GM21360 (cell line): ENCODE results near the gene EPHX1.
"Not testable (repeated sequence)": the region's sequence is repeated elsewhere in the genome, so short reads cannot be mapped to it uniquely, and the experiment has no call there.

Experiments
- ATAC-seq: cut with Tn5 transposase; IDR thresholded peaks from one replicate; pipeline ENCODE4 v1.9.1; 2021; ENCODE audit warnings: mild to moderate bottlenecking, moderate library complexity; ENCODE audit not compliant: unreplicated experiment

The EPHX1 gene

DNA sequence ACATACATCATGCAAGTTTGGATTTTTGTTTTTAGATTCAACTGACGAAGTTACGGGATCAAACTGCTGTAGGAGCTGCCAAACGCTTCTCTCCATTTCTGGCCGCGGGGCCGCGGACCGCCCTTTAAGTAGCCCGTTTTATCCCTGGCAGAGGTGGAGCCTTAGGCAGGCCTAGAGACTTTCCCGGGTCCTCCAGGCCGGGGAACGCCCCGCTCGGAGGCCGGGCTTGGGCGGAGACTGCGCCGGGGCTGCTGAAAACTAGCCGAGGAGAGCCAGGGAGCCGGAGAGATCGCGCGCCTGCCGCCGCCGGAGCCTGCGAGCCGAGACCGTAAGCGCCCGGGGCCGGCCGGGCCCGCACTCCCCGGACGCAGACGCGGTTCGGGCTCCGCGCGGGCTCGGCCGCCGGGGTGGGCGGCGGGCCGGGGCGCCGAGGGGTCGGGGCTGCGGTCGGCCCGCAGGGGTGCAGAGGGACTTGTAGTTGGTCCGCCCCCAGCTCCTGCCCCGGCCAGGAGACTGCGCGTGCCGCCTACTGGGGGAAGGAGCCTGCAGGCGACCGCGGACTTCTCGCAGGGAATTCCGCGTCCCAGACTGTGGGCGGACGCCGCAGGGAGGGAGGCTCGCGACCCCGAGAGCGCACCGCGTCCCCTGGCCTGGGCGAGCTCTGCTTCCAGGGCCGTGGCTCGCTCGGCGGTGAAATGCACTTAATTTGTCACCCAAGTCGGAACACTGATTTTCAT is at the start of gene EPHX1:
TSS of gene EPHX1 (plus strand) at position 283 of the 737 bp plus-strand sequence. CDS start 18,606 bp downstream, outside the sequence.
- ATAC-seq, result peak; percentile 96

DNA sequence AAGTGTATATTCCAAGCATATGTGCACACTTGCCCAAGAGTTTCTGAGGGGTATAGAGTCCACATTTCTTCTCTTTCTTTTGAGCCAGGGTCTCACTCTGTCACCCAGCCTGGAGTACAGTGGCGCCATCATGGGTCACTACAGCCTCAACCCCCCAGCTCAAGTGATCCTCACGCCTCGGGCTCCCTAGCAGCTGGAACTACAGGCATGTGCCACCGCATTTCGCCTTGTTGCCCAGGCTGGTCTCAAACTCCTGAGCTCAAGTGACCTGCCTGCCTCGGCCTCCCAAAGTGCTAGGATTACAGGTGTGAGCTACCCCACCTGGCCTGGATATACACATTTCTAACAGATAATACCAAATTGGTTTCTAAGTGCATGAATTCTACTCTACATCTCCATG is 49.4 kb upstream of the EPHX1 start:
- ATAC-seq, result no peak

DNA sequence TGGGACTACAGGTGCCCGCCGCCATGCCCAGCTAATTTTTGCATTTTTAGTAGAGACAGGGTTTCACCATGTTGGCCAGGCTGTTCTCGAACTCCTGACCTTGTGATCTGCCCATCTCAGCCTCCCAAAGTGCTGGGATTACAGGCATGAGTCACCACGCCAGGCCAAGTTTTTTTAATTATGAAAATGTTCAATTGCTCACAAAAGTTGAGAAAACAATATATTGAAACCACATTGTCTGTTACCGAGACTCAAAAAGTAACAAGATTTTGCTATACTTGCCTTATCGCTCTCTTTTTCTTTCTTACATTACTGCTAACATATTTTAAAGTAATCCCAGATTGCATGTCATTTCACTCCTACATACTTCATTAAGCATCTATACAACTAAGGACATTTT is 48.5 kb upstream of the EPHX1 start:
- not testable (repeated sequence) for ATAC-seq

DNA sequence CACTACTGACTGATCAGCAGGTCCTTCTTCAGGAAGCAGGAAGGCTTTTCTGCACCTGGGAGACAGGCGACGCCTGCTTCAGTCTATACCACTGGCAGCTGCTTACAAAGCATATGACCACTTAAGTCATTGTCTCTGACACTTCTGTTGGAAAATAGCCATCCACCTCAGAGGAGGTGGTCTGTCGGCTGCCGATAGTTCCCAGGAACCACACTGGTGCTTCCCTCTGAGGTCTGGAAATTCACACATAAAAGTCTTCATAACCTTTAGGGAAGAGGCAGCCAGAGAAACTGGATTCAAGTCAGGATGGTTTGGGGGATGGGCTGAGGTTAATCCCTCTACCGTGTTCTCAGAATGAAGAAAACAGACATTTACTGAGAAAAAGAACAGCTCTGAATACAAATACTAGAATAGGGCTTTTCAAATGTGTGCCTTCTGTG is 47.9 kb upstream of the EPHX1 start:
- no peak for ATAC-seq

DNA sequence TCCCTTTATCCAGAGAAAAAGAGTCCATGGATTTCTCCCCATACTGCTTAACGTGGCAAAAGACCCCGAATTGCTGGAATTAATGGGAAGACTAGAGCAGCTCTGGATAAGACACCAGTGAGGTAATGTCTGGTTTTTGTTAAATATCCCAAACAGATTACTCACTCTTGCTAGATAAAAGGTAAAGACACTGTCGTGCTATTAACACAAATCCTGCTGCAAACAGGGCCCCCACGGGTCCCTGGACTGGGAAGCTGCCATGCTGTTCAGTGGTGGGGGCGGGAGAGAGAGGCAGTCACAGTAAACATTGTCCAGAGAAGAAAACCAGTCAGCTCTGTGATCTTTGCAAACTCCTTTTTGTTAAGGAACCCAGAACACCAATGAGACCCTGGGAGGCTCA is 47.5 kb upstream of the EPHX1 start:
- no peak for ATAC-seq

DNA sequence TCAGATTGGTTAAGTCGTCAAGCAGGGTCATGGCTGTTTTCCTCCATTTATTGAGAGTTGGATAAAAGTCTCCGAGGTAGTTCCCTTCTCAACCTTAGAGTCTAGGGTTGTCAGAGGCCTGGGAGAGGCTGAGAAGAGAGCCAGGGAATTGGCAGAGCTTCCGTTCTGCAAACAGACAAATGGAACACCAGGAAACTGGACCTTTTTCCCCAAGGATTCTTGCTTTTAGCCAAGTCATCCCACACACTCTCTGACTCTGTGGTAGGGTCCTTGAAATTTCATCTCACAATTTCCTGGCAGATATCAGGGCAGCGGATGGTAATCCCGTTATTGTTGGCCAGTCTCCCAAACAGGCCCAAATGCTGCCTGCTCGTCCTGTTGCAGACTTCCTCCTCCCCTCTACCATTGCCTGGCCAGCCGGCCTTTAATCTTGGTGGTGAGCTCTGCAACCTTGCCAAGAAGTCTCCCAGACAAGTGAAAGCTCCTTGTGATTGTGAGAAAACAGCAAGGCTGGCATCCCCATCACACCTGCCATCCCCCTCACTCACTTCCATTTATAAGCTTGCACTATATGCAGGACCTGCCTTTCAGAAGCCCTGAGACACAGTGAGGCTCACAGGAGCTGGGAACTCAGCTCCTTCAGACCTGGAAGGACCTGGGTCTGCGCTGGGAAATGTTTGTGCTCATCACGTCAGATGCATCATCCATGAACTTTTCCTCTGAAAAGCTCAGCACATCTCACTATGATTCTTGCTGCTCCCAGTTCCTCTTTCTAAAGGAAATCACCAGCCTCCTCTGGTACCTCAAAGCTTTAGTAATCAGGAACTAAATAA is 46.0 kb upstream of the EPHX1 start:
- ATAC-seq, result no peak

DNA sequence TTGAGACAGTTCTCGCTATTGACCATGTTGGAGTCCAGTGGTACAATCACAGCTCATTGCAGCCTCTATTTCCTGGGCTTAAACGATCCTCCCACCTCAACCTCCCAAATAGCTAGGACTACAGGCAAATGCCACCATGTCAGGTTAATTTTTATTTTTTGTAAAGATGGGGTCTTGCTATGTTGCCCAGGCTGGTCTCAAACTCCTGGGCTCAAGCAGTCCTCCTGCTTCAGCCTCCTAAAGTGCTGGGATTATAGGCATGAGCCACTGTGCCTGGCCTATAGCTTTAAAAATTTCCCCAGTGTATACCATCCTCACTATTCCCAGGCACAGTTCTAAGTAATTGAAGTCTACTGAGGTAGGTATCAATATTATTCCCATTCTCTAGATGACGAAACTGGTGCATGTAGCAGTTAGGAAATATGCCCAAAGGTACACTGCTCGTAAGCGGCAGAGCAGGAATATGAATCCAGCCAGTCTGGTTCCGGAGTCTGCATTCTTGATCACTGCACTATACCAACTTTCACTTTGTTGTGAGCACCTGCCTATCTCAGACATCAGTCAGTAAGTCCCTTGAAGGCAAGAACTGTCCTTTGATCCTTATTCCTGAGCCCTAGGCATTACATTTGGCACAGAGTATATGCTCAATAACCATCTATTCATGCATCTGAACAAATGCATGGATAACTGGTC is 43.8 kb upstream of the EPHX1 start:
- ATAC-seq, result no peak

DNA sequence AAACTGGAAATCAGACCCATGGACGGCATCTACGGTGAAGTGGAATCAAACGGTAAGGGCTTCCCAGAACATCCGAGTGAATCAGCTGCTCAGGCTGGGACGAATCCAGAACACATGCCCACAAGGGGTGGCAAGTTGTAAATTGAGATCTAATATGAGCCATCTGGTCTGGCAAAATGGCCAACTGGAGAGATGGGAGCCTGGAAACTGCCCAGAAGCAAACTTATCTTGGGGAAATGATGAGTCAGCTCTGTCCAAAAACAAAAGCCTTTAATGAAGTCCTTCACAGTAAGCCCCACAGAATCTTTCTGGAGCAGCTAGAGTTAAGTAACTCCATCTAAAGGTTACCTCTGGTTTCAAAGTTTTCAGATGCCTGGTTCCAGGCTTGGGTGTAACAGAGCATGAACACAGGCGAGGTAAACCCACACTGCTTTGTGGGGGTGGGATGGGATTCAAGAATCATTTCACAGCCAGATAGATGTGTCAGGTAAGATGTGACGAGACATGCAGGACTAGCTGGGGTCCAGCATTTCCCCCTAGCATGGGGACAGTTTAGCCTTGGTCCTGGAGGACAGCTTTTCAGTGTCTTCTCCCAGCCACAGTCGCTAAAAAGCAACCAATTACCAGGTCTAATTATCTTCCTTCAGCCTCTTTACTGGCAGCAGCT is 42.8 kb upstream of the EPHX1 start:
- no peak for ATAC-seq

DNA sequence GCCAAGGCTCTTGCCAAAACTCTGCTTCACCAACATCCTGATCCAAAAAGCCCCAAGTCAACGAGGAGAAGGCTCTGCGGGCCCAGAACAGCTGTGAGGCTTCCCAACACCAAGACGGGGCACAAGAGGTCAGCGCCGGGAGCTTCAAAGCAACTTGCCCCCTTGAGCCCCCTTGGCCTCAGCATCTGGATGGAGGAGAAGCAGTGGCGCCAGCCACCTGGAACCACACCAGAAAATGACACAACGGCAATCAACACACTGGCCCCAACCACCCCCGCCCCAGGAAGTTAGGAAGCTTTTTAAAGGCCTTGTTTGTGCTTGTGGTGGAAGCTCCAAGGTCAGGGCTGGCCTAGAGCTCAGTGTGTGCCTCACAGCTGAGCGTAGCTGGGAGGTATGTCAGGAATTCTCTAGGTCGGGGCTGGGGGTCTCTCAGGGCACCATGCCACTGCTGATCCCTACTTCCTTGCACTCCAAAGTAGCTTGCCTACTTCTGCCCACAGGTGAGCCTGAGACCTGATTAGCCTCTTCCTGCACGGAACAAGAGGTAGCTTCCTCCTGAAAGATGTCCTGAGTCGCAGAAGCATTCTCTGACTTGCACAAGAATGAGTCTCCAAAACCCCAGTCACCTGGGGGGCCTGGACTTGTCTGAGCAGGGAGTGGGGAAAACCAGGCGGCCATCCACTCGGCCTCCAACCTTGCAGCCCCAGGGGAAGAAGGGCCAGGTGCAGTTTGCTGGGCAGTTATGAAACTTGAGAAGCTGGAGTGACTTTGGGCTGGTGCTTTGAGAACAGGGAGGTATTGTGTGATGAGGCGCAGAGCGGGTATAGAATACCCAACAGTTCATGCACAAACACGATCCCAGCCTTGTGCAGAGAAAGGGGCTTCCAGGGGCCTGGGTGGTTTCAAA is 42.0 kb upstream of the EPHX1 start:
- ATAC-seq, result no peak

DNA sequence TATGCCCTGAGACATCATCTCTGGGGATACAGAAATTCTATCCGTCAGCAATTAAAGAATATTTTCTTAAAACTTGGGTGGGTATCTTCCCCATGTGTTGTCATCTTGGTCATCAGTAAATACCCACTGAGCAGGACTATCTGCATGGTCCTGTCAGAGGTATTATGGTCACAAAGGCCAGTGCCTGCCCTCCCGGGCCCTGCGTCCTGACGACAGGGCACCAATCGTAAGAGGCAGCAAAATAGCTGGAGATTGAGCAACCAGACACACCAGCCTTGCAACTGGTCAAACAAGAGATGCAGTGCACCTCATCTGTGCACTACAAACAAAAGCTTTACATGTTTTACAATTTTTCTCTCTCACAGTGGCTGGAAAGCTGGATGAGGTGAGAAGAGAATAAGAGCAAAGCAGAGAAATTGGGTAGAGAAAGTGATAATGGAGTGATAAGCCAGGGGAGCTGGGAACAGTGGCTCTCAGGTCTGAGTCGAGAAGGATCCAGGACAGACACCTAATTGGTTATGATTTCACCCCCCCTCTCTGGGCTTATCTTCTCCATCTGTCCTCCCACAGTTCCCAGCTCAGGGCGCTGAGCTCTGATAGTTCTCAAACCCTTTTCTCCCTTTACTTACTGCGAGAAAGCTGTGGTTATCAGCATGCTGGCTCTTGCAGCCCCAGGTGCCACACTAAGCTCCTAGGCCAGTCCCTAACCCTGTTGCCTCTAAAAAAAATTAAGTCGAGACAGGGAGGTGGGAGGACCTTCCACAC is 41.1 kb upstream of the EPHX1 start:
- no peak for ATAC-seq

DNA sequence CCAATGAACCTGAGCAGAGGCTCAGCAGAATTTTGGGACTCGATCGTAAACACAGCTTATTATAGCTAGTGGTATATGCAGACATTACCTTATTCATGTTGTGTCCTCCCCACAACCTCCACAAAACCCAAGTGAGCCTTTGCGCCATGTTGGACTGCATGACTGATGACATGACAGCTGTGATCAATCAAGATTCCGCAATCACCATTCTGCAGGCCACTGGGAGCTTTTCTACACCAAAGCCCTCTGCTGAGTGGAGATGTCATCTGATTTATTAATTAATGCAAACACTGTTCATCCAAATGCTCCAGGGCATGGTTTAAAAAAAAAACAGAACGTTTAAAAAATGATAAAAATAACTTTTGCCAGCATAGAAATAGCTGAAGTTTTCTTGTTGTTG is 40.2 kb upstream of the EPHX1 start:
- no peak for ATAC-seq

DNA sequence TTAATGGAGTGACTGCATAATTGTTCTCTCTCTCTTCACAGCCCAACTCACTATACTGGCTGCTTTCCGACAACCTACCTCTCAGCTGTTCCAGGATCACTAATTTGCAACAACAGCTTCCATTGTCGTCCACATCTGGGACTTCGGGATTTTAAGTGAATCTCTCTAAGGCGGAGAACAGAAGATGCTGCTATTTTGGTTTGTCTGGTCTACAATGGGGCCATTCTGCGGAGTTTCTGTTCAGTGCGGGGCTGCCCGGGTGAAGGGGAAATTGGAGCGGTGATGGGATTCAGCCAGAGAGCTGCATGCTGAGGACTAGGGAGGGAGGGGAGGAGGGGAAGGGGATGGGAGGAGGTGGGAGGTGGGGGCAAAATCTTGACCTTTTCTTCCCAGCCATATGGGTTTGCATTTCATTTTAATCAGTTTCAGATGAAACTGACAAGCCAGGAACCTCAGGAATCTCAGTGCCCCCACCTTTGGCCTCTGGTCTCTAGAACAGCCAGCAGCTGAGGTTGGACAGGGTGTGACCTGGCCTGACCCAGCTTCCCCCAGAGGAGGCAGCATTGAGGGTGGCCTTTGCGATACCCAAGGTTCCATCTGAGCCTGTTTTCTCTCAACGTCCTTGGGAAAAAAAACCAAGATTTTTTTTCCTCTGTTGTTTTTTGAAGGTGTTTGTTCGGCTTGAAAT is 39.2 kb upstream of the EPHX1 start:
- no peak for ATAC-seq

DNA sequence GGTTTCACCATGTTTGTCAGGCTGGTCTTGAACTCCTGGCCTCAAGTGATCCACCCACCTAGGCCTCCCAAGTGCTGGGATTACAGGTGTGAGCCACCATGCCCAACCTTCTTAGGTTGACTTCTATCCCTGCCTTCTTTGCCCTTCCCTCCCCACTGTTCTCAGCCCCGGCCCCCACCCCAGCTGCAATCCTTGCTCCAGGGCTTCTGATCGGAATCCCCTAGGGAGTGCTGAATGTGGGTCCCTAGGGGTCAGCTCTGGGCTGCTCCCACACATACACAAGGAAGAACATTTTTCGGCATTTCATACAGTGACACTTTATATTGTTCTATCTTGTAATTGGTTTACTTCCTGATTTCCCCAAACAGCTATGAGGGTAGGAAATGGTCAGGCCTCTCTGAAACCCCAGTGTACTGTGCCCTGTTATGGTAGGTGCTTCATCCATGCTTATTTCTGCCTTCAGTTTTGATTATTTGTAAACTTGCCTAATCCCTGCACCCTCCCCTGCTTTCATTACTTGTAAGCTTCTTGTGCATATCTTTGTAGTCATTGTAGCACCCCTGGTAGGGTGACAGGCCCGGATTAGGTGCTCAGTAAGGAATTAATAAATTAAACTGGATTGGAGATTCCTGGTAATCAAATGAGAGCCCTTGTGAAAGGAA is 38.1 kb upstream of the EPHX1 start:
- no peak for ATAC-seq

DNA sequence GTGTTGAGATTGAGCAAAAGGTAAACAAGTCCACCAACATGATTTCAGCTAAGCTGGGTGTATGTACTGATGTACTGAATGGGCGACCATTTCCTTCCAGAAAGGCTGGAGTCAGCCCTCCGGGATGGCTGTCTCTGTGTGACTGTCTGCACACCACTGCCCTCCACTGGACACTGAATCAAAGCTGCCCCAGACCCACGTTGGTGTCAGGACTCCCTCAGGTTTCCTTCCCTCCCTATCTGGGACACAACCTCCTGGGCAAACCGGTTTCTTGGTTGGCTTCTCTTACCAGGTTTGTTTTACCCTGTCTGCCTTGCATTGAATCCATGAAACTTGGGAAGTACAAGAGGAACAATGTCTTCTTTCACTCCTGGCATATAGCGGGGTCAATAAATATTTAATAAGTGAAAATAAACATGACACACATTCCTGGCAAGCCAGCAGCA is 37.6 kb upstream of the EPHX1 start:
- peak; percentile 53 for ATAC-seq

DNA sequence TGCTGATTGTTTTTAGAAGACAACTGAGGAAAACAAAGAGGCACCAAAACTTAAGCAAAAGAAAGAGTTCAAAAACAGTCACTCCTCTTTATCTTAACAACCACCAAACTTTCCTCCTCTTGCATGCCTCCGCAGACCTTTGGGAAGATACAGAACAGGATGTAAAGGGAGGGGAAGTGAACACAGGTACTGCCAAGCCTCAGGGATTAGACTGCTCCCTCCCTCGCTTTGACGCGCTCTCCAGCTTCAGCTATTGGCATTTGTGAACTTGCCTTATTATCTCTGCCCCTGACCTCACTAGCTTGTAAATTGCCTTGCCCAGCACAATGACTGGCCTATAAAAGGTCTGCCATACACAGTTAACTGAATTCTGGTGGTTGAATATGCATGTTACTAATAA is 37.1 kb upstream of the EPHX1 start:
- no peak for ATAC-seq

DNA sequence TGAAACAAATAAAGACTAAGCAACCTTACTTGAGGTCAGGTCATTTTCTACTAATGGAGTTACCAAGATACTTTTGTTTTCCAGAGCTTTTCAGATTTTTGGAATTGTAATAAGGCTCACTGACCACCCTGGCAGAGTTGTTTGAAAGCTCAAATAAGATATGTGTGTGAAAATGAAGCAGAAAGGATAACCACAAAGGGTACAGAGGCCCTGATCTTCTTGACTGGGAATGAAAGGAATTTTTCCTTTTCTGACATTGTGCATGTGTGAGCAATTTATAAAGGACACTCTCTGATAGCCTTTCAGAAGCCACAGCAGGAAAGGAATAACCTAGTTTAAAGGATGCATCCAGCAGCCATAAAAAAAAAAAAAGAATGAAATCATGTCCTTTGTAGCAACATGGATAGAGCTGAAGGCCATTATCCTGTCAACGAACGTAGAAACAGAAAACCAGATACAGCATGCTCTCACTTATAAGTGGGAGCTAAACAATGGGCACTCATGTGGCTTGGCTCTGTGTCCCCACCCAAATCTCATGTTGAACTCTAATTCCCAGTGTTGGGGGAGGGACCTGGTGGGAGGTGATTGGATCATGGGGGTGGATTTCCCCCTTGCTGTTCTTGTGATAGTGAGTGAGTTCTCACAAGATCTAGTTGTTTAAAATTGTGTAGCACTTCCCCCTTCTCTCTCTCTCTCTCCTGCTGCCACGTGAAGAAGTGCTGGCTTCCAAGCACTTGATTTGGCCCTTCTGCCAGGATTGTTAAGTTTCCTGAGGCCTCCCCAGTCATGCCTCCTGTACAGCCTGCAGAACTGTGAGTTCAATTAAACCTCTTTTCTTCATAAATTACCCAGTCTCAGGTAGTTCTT is 35.4 kb upstream of the EPHX1 start:
- ATAC-seq, result no peak

DNA sequence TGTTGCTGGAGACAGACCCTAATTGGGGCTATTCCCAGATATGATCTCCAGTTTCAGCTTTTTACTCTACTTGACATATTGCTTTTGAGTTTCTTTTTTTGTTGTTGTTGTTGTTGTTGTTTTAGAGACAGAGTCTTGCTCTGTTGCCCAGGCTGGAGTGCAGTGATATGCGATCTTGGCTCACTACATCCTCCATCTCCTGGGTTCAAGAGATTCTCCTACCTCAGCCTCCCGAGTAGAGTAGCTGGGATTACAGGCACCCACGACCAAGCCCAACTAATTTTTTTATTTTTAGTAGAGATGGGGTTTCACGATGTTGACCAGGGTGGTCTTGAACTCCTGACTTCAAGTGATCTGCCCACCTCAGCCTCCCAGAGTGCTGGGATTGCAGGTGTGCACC is 33.6 kb upstream of the EPHX1 start:
- ATAC-seq, result no peak
